ENCODE data around the gene OR2F2.

The OR2F2 gene

DNA sequence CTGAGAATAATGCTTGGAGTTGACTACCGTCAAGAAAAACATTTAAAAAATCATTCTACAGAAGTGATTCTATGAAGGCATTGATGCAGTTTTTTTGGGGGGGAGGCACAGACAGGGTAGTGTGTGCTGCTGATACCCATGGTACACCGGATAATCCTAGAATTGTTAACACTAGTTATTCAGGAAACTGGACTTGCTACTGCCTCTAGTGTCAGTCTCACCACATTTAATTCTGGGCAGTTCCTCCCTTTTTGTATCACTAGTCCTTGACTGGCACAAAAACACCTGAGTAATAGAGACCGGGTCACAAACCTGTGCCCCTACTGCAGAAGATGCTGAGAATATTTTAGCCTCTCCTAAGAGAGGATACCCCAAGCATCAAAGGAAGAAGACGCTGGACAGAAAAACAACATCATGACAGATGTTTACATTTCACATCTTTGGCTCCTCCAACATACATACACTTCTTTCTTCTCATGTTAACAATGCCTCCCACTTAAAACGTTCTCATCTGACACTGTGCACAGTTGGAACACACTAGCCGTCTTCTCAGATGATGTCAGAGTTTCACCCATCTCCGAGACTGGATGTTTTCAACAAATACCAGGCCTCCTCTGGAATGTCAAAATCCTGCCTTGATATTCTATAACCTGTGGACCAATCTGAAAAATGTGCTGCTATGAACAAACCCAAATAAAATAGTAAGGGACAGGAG, 19.9 kb upstream of the OR2F2 start:
- DNase-seq (ENCODE audit: low spot score), result no peak

DNA sequence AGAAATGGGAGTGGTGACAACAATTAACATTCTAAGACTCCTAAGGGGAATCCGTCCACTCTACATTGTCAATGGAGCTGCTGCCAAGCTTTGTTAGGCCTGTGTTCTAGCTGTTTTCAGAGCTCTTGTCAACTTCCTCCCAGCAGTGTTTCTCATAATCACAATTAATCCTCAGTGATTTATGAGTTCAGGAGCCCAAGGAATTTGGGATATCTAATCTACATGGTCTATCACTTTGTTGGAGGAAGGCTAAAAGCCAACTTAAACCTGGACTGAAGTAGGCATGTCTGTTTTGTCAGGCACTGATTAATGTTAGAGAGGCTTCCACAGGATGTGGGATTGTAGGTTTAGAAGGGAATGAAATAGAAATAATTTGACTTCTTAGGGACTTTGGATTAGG, 10.2 kb upstream of the OR2F2 start:
- no peak for DNase-seq (ENCODE audit: low spot score)

GRCh38 chr7:143929224-143929920, 5.7 kb upstream of the OR2F2 start:
- peak; percentile 42 for DNase-seq (ENCODE audit: low spot score)

- no peak for DNase-seq (ENCODE audit: low spot score)
Measured at GRCh38 chr7:143931739-143932138, 3.3 kb upstream of the OR2F2 start.

GRCh38 chr7:143936087-143937009, 1.3 kb downstream of the OR2F2 start:
- no peak for DNase-seq (ENCODE audit: low spot score)

- DNase-seq (ENCODE audit: low spot score), result peak; percentile 19
Measured at GRCh38 chr7:143938379-143939243, 3.6 kb downstream of the OR2F2 start.

DNA sequence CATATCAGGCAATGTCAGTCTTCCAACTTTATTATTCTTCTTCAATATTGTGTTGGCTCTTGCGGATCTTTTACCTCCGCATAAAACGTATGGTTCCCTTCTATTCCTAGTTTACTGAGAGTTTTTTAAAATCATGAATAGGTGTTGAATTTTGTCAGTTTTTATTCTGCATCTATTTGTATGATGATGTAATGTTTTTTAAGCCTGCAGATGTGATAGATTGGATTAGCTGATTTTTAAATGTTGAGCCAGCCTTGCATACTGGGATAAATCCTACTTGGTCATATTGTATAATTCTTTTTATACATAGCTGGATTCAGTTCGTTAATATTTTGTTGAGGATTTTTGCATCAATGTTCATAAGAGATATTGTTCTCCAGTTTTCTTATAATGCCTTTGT, 10.4 kb downstream of the OR2F2 start:
- no peak for DNase-seq (ENCODE audit: low spot score)

DNA sequence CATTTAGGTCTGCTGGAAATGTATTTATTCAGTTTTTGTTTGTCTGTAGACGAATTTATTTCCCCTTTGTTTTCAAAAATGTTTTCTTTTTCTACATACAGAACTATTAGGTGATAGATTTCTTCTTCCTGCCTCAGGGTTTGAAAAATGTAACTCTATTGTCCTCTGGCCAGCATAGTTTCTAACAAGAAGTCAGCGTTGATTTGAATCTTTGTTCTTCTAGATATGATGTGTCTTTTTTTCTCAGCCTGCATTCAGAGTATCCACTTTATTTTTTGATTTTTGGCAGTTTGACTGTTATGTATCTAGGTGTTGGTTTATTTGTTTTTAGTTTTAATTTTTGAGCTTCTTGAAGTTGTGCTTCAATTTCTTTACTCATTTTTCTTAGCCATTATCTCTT, 12.1 kb downstream of the OR2F2 start:
- DNase-seq (ENCODE audit: low spot score), result no peak

- no peak for DNase-seq (ENCODE audit: low spot score)
Measured at GRCh38 chr7:143948733-143949132, 13.7 kb downstream of the OR2F2 start.

DNA sequence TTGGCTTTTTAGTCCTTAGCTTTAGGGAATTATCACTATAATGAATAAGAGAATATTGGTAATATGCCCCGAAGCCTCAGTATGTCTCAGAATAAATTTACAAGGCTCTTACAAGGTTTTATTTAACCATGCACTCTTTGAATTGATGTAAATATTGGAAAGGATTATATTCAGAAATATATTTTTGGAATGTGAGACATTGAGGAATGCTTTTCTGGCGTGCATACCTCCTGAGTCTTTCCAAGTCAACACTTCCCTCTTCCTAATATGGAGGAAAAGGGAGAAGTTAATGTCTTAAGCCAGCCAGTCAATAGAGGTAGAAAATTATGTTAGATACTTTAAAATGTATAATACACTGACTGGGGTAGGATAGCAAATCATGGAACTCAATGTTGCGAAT, 18.4 kb downstream of the OR2F2 start:
- DNase-seq (ENCODE audit: low spot score), result no peak

DNA sequence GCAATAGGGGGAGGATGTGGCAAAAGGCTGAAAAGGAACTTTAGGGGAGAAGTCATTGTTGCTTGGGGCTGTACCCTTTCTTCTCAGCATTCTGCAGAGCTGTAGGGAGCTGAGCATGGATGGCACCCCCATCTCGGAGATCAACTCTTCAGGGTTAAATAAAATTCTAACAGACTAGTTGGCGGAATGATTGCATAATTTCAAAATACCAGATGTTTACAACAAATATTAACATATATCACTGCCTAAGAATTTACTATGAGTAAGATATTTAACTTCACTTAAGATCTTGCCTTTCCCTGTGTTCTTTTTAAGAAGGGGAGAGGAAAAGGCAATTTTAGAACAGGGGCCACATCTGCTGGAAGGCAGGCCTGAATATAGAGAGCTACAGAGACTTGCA, 19.1 kb downstream of the OR2F2 start:
- DNase-seq (ENCODE audit: low spot score), result no peak

- no peak for DNase-seq (ENCODE audit: low spot score)
Measured at GRCh38 chr7:143954544-143954943, 19.5 kb downstream of the OR2F2 start, which contains the start of gene OR2F1. TSS of gene OR2F1 (plus strand) at chr7:143954844. CDS start at chr7:143959971, 5,127 bp downstream.

DNA sequence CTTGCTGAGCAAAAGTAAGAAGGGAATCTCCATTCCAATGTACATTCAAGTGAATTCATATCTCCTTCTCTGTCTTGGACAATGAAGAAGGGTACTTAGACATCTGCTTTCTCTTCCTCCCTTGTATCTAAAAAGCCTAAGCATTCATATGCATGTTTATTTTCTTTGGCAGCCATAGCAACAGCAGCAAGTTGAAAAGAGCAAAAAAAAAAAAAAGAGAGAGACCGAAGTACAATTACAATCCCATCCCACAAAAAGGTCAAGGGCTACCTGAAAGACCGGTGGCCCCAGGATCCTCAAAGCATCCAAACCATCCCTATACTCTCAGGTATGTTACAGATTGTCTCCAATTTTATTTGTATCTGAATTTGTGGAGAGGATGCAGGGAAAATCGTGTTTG, 23.7 kb downstream of the OR2F2 start:
- DNase-seq (ENCODE audit: low spot score), result no peak

DNA sequence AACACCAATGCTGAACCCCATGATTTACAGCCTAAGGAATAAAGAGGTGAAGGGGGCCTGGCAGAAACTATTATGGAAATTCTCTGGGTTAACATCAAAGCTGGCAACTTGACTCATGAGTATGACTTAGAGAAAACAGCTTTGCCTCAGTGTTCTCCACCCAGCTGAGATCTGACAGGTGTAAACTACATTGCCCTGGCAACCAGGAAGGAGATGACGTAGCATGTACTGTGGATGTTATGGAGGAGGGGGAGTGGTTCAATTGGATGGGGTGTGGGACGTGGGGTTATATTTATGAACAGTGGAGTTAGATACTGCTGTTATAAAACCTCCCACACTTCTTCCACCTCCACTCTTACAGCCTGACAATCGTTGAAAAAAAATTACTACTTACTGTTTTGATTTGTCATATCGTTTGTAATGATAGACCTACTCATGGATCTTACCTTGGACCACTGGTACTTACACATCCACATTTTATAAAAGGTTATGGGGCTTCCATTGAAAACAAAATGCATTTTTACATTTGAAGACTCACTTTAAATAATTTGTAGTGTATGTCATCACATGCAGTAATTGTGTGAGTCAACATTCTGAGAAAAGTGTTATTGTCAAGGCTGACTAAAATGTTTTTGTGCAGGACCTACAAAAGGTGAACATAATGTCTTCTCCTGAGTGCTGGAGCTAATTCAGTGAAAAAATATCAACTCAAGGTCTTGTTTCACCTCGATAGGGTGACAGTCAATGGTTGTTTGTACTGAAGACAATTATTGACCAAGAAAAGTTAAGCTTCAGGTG, 26.0 kb downstream of the OR2F2 start:
- DNase-seq (ENCODE audit: low spot score), result no peak

DNA sequence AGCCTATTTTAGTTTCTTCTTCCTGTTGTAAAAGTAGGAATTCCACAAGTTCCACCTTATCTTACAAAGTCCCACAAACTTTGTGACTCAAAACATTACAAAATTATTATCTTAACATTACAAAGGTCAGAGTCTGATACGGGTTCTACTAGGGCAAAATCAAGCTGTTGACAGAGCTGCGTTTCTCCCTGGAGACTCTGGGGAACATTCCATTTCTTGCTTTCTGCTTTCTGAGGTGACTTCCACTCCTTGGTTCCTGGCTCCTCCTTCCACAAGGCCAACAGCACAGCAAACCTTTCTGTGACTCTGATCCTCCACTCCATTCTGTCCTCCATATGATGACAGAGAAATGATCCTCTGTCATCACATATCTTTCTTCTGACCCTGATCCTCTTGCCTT, 30.2 kb downstream of the OR2F2 start:
- DNase-seq (ENCODE audit: low spot score), result no peak

GRCh38 chr7:143967398-143967797, 32.4 kb downstream of the OR2F2 start:
- DNase-seq (ENCODE audit: low spot score), result no peak

- DNase-seq (ENCODE audit: low spot score), result no peak
Measured at GRCh38 chr7:143973870-143974416, 38.9 kb downstream of the OR2F2 start.

DNA sequence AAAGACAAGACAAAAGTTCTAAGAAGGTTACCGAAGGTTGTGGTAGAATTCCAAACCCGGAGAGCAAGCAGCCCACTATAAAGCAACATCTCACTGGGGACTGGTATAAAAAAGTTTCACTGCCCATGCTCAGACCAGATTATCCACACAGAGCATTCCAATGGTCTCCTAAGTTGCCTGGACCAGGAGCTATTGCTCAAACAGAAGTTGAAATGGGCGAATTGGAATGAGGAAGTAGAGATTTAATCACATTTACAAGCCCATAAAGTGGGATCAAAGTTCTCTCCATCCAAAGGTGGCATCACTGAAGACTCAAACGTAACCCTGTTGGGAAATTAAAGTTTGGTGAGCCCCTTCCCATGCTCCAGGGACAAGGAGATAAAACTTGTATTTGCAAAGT, 39.4 kb downstream of the OR2F2 start:
- peak; percentile 54 for DNase-seq (ENCODE audit: low spot score)

DNA sequence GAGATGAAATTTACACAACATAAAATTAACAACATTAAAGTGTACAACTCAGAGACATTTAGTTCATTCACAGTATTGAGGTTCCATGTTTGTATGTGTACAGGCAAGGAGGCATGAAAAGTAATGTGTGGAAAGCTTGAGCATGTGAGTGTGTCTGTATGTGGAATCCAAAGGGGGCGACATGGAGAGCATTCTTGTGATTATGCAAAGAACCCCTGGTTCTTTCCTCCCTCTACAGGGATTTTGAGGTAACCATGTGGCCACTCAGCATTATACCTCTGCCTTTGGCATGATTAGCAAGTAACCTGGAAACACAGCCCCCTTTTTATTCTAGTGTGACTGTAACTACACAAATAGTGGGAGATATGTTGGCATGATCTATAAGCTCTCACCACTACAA, 40.6 kb downstream of the OR2F2 start:
- no peak for DNase-seq (ENCODE audit: low spot score)

DNA sequence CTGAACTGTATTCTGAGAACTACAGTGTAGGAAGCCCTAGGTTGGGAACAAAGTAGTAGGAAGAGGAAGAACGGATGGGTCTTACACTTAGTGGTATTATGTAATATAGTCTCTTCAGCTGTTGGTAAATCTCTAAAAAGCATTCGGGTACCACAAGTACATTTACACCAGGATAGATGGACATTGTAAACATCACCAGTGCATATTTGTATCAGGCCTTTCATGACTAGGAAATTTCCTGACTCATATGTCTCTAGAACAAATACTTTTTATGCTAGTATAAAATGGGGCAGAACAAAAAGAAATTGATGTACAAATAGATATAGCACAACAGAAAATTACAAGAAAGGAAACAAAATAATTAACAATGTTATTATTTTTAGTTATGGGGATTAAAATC, 43.6 kb downstream of the OR2F2 start:
- no peak for DNase-seq (ENCODE audit: low spot score)

DNA sequence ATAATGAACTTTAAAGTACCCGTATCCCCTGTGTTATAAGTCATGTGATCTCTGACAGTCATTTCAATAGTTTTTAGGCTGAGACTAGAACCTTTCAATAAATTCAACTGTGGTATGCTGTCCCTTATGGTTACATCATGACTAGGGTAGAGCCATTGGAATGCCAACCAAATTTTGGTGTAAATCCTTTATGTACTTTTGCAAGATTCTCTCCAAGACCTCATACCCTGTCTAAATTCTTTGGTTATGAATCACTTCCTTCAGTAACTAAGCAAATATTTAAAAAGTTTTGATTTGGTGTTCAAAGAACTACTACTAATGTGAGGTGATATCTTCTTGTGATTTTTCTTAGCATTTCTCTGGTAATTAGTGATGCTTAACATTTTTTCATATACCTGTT, 44.3 kb downstream of the OR2F2 start:
- peak; percentile 87 for DNase-seq (ENCODE audit: low spot score)

All from kidney tubule cell (primary cell).